HFF-Myc (cell line): ENCODE data around the gene C12orf75.

Source experiments
- DNase-seq: peaks from one replicate; pipeline ENCODE4 v3.0.0-alpha.2; 2011; ENCODE audit warnings: low read depth; ENCODE audit errors: extremely low read depth
- H3K4me3 ChIP-seq: replicated peaks from 2 replicates; pipeline ENCODE4 v1.5.1; 2011; ENCODE audit warnings: low read depth, mild to moderate bottlenecking, control low read depth, low read length
- CTCF ChIP-seq: IDR thresholded peaks from 2 replicates; pipeline ENCODE4 v1.5.1; 2012; ENCODE audit warnings: mild to moderate bottlenecking, low read depth, low read length, control low read depth; ENCODE audit errors: missing control alignments

The C12orf75 gene

DNA sequence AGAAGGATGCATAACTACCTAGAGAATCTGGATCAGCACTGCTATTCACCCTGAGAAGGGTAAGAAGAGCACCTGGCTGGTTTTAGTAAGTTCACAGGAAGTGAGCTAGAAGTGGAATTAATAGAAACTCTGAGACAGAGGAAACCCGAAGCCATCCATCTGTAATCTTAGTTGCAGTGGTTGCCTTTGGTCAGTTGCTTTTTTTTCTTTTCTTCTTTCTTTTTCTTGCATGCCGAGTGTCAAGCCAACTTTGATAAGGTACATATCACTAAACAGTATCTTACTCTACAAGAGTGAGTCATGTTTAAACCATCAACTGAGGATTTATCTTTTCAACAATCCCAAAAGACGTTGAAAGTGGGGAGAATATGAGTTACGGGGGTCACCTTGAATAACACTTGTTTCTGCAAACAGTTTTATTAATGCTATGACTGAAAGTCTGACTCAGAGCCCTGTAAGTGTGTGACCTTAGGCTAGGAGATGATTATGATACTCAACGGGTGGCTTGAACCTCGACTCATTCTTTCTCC, 26.7 kb downstream of the C12orf75 start:
- no peak for DNase-seq
- no peak overlapping the region for H3K4me3 ChIP-seq
- TF ChIP-seq CTCF: no peak

- TF ChIP-seq CTCF: no peak
Observed at GRCh38 chr12:105358789-105359188, 28.3 kb downstream of the C12orf75 start.

GRCh38 chr12:105359856-105360255, 29.4 kb downstream of the C12orf75 start:
- DNase-seq: no peak
- H3K4me3 ChIP-seq: no peak overlapping the region
- TF ChIP-seq CTCF: no peak

More at GRCh38 chr12:105358789-105359188, 28.3 kb downstream of the C12orf75 start:
- no peak for DNase-seq
- H3K4me3 ChIP-seq: no peak overlapping the region

- H3K4me3 ChIP-seq: no peak overlapping the region
- no peak for DNase-seq
- TF ChIP-seq CTCF: no peak
Observed at GRCh38 chr12:105363890-105364289, 33.4 kb downstream of the C12orf75 start.

- no peak overlapping the region for H3K4me3 ChIP-seq
- DNase-seq: no peak
- no peak for TF ChIP-seq CTCF
Observed at GRCh38 chr12:105365231-105365630, 34.7 kb downstream of the C12orf75 start.

DNA sequence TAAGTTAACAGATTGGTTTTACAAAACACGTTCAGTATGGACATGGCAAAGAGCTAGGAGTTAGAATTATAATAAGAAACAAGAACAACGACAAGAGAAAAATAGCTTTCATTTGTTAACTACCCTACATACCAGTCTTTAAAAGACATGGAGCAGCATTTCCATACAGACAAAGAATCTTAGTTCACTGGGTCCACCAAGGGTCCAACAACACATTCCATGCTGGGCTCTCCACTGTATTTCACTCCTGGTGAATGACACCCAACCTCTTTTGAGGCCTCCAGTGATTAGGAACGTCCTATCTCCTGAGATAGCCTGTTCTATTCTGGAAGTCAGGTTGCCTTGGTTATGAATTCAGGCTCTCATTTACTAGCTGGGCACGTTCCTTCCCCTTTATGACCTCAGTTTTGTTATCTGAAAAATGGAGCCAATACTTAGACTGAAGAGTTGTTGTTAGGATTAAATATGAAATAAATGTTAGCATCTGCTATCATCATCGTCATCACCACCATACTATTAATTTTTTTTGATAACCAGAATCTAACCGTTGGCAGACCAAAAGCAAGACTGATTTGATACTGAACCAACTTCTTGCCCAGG, 37.7 kb downstream of the C12orf75 start:
- DNase-seq: no peak
- no peak for TF ChIP-seq CTCF

GRCh38 chr12:105369014-105369413, 38.5 kb downstream of the C12orf75 start:
- no peak overlapping the region for H3K4me3 ChIP-seq
- no peak for TF ChIP-seq CTCF
- no peak for DNase-seq

More for the DNA sequence above, 37.7 kb downstream of the C12orf75 start:
- no peak overlapping the region for H3K4me3 ChIP-seq
